ENCODE data around the gene SLC25A26.
A peak's percentile ranks its signal among the peaks of the same experiment; 100 is the strongest.

Gene SLC25A26

DNA sequence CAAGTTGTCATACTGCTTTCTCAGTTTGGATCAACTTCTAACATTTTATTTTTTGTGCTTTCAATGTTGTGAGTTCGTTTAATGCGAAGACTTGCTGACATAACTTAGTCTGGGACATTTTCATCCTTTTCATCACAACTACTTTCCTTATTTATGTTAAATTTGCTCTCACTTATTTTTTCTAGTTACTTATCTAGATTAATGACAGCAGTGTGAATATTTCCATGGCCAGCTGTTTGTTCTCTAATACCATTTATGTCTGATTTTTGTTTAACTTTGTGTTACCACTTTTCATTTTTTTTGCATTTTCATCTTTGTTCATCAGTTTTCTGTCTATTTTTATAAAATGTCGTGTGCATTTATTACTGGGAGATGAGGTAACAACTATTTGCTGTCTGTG lies 6.2 kb downstream of the SLC25A26 start:
- DNase-seq (ENCODE audit: low read depth in 2 of 2) = no peak

DNA sequence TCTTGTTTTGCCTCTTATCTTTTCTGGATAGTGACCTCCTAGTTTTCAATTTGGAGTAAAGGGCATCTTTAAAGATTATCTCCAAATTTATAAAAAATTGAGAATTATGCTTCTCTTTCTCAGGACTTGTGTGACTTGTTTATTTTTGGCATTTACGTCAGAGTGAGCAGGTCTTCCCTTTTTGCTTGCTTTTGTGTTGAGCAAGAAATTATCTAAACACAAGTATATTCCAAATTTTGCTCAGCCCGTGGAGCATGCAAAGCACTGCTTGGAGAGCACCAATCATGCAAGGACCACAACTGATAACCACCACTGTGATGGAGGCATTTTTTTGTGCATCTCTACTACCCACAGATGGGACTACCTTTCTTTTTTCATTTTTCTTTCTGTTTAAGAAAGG lies 7.1 kb downstream of the SLC25A26 start:
- DNase-seq (ENCODE audit: low read depth in 2 of 2) = no peak

GRCh38 chr3:66228707-66229106 lies 7.9 kb downstream of the SLC25A26 start:
- no peak for DNase-seq (ENCODE audit: low read depth in 2 of 2)

DNA sequence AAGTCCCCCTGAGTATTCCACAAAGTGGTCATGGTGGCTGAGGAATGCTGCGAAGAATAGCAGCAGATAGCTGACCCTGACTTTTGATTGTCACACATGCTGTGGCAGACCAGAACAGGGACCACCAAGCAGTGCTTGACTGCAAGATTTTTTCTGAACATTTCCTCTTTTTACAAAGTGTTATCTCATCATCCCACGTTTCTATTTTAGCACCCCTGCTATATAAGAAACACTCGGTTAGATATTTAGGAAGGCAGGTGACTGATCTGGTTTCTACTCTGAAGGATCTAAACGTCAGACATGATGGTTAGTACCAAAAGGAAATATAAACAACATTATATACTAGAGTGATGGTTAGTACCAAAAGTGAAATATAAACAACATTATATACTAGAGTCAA lies 9.1 kb downstream of the SLC25A26 start:
- DNase-seq (ENCODE audit: low read depth in 2 of 2) = no peak

- no peak for DNase-seq (ENCODE audit: low read depth in 2 of 2)
Measured at GRCh38 chr3:66233033-66233432, 12.2 kb downstream of the SLC25A26 start.

GRCh38 chr3:66236281-66236680 lies 15.5 kb downstream of the SLC25A26 start:
- DNase-seq (ENCODE audit: low read depth in 2 of 2) = no peak

- DNase-seq (ENCODE audit: low read depth in 2 of 2) = no peak
Measured at GRCh38 chr3:66237552-66237951, 16.8 kb downstream of the SLC25A26 start.

DNA sequence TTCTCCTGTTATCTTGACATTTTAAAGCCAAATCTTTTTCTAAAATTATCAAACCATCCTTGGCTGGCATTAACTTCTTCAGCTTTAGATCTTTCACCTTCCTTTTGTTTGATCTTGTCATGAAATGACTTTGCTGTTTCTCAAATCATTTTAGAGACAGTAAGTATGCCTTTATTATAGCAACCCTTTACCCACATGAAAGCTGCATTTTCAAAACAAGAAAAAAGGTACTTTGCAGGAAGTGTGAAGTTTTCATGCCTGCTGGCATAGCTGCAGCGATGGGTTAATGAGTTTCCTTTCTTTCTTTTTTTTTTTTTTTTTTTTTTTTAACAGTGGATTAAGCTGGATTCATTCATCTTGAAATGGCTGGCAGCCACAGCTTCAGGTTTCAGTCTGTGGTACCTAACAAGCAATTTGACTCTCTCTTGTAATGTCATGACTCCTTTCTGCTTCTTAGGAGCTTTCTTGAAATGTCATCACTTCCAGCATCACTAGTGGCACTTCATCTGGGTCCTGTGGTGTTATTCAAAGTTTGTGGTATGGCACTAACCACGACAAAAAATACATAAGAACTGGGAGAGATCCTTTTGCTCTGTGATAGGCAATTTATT lies 18.8 kb downstream of the SLC25A26 start:
- peak in 1 of 2 donors; percentile 7 for DNase-seq (ENCODE audit: low read depth in 2 of 2)

DNA sequence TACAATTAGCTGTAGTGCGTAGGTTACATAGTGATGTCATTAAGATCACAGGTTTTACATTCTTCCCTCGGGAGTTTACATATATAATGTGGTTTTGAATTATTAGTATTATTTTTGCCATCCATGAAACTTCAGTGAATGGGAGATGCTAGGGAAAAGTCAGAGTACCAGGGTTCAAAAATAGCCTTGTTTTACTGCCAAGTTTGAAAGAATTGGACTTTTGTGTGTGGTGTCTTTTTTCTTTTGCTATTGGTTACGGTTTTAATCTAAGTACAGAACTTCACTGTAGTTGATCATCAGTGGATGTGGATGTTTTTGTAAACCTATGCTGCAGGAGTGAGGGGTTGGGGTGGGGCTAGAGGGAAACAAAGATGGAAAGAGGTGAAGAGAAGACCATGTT lies 20.7 kb downstream of the SLC25A26 start:
- DNase-seq (ENCODE audit: low read depth in 2 of 2) = no peak

DNA sequence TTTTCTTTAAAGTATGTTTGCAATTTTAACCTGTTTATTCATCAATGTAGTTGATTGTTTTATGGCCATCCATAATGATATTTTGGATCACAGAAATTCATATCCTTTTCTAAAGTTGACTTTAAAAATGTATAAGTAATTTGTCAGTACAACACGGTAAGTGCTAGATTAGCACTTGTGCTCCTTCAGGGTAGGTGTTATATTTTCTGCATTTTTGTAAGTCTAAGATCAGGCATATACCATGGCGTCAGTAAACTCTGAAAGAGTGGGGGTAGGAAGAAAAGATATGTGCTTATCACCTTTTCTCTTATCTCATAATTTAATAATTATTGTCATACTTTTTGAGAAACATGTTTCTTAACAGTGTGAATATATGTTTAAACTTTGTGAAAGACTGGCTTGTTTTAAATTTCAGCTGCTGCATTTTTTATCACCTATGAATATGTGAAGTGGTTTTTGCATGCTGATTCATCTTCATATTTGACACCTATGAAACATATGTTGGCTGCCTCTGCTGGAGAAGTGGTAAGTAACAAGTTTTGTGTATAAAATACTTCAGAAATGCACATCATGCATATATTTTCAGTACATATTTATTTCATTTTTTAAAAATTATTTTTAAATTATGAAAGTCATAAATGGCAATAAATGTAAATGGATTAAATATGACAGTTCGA lies 22.1 kb downstream of the SLC25A26 start:
- no peak for DNase-seq (ENCODE audit: low read depth in 2 of 2)

DNA sequence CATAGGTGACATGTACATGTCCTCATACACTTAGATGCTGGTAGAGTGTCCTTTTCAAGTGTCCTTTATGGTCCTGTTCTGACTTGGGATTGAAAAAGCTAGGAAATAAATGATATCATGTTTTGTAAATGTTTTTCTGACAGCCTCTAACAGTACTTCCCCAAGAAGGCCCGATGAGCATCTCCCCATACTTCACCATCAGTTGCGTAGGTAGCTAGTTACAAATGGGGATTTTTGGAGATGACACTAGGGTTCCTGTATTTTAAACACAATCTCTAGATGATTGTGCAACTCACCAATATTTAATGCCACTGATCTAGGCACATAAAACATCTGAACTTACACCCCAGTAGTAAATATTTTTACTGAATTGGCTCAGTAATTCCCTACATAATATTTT lies 27.8 kb downstream of the SLC25A26 start:
- no peak for DNase-seq (ENCODE audit: low read depth in 2 of 2)

- DNase-seq (ENCODE audit: low read depth in 2 of 2) = no peak
Measured at GRCh38 chr3:66253790-66254620, 33.2 kb downstream of the SLC25A26 start.

DNA sequence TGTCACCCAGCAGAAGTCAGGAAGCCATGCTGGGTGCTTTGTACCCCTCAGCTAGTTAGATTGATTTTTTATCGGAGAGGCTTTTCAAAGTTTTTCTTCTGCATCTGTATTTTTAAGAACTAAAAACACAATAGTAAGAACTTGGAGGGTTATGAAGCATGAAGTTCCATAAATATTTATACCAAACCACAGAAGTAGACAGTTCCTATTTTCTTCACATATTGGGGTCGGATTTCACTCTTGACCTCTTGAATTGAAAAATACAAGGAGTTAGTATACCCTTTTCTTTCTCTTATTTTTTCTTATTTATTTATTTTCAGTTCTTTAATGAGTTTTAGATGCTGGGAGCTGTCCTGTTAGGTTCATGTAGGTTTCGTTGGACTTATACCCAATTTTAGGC lies 35.1 kb downstream of the SLC25A26 start:
- DNase-seq (ENCODE audit: low read depth in 2 of 2) = no peak

GRCh38 chr3:66256806-66257205 lies 36.0 kb downstream of the SLC25A26 start:
- no peak for DNase-seq (ENCODE audit: low read depth in 2 of 2)

GRCh38 chr3:66259566-66260255 lies 38.9 kb downstream of the SLC25A26 start:
- DNase-seq (ENCODE audit: low read depth in 2 of 2) = no peak

GRCh38 chr3:66260431-66260830 lies 39.6 kb downstream of the SLC25A26 start:
- DNase-seq (ENCODE audit: low read depth in 2 of 2) = no peak

DNA sequence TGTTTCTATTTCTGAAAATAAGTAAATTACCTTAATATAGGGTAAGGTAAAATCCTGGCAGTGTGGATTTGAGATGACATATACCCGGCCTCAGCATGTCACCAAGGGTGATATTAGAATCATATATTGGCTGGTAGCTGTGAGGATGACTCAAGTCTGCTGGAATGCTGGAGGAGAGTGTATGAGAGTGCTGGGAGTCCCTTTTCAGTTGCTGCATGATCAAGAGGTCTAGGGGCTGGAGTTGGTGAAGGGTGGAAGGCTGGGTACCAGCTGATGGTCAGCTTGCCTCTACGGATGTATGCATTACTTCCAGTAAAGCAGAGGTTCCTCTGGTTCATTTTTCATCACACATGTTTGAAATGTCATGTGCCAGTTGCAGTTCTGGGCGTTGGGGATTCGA lies 40.6 kb downstream of the SLC25A26 start:
- no peak for DNase-seq (ENCODE audit: low read depth in 2 of 2)

DNA sequence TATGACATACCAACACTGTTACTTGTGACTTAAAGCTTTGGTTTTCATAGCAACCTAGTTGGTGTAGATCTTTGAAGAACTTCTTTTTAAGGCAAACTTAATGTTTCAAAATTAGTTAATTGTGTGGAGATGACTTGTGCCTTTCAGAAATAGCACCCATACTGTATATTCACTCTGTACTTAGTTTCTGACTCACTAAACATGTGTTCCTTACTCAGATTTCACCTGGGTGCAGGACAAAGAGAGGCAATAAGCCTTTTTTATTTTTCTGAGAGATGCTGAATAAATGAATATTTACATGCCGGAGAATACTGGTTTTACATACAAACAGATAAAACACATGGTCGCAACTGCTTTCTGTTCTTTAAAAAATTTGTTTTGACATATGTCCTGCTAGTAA lies 44.8 kb downstream of the SLC25A26 start:
- DNase-seq (ENCODE audit: low read depth in 2 of 2) = no peak

- no peak for DNase-seq (ENCODE audit: low read depth in 2 of 2)
Measured at GRCh38 chr3:66266551-66266950, 45.8 kb downstream of the SLC25A26 start.

DNA sequence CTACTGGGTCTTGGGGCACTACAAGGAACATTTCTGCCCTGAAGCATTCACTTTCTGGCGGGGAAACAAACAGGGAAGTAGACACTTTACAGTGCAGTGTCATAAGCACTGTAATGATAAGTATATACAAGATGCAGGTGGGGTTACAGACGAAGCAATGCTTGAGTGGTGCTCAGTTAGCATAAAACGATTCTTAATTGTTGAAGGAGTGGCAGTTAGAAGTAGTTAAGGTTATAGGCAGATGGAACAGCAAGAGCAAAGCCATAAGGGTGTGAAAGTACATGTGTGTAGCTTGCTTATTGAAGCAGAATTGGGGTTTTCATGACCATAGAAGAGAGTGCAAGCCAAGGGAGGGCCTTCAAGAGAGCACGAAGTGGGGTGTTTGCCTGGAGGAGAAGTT lies 46.2 kb downstream of the SLC25A26 start:
- DNase-seq (ENCODE audit: low read depth in 2 of 2) = no peak

DNA sequence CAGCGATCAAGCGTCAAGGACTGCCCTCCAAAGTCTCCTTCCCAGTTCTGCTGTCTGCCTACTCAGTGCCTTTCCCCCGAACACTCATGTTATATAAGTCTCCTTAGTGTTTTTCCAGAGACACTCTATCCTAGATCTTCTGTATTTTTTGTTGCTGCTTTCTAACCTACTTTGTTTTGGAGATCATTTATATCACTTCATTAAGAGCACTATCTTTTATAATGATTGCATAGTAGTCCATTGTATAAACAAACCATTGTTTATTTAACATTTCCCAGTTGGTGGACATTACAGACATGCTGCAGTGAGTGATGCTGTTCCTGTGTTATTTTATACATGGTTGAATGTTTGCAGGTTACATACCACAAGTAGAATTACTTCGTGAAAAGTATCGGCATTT lies 47.1 kb downstream of the SLC25A26 start:
- no peak for DNase-seq (ENCODE audit: low read depth in 2 of 2)

- DNase-seq (ENCODE audit: low read depth in 2 of 2) = no peak
Measured at GRCh38 chr3:66268864-66269263, 48.1 kb downstream of the SLC25A26 start.
